AG09309 (cell line): ENCODE results near the gene NPEPL1.
"Not testable (repeated sequence)": the region's sequence is repeated elsewhere in the genome, so short reads cannot be mapped to it uniquely, and the experiment has no call there.

Experiments used
- DNase-seq: peaks from one replicate; pipeline ENCODE4 v3.0.0-alpha.2; 2010; ENCODE audit warnings: low read depth
- H3K4me3 ChIP-seq: 2 replicates; pipeline ENCODE4 v1.5.1; 2011; ENCODE audit warnings: mild to moderate bottlenecking, low read depth, low read length, moderate library complexity; ENCODE audit not compliant: control insufficient read depth
- TF ChIP-seq, protein P1 (sequence below): IDR thresholded peaks from 2 replicates; pipeline ENCODE4 v1.5.1; 2011; ENCODE audit warnings: mild to moderate bottlenecking, low read depth, low read length, inconsistent platforms; ENCODE audit not compliant: insufficient read depth, control insufficient read depth; ENCODE audit errors: missing control alignments

Gene NPEPL1

DNA sequence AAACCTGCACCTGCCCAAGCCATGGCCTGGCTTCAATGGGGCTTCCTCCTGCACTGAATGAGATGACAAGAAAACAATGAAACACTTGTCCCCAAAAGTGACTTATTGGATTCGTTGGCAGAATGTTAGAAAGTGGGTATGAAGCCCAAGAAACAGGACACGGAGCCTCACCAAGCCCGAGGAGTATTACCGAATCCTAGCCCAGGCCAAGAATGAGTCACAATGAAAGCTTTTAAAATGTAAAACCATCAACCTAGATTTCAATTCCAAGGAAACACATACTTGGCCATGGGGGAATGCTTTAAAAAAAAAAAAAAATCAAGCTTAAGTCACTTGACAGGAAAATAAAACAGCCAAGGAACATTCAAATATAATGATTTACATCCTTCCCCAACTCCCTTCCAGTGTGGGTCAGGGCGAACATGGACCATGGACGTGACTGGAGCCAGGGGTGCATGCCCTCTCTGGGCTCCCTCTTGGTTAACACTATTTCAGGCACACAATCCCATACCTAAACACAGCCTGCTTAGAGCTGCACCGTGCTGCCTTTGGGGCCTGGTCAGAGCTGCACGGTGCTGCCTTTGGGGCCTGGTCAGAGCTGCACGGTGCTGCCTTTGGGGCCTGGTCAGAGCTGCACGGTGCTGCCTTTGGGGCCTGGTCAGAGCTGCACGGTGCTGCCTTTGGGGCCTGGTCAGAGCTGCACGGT, 44.7 kb upstream of the NPEPL1 start:
- peak; percentile 74 for DNase-seq
- TF ChIP-seq, protein P1, sequence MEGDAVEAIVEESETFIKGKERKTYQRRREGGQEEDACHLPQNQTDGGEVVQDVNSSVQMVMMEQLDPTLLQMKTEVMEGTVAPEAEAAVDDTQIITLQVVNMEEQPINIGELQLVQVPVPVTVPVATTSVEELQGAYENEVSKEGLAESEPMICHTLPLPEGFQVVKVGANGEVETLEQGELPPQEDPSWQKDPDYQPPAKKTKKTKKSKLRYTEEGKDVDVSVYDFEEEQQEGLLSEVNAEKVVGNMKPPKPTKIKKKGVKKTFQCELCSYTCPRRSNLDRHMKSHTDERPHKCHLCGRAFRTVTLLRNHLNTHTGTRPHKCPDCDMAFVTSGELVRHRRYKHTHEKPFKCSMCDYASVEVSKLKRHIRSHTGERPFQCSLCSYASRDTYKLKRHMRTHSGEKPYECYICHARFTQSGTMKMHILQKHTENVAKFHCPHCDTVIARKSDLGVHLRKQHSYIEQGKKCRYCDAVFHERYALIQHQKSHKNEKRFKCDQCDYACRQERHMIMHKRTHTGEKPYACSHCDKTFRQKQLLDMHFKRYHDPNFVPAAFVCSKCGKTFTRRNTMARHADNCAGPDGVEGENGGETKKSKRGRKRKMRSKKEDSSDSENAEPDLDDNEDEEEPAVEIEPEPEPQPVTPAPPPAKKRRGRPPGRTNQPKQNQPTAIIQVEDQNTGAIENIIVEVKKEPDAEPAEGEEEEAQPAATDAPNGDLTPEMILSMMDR, result no peak
- no peak overlapping the region for H3K4me3 ChIP-seq

DNA sequence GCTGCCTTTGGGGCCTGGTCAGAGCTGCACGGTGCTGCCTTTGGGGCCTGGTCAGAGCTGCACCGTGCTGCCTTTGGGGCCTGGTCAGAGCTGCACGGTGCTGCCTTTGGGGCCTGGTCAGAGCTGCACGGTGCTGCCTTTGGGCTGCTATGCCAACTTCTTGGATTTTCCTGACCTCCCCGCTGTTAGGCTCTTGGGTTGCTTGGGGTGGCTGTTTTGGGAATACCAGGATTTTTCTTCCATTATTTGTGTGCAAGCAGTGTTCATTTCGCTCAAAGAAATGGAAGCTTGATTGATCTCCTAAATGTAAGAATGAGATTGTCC, 44.1 kb upstream of the NPEPL1 start:
- not testable (repeated sequence) for H3K4me3 ChIP-seq, DNase-seq

DNA sequence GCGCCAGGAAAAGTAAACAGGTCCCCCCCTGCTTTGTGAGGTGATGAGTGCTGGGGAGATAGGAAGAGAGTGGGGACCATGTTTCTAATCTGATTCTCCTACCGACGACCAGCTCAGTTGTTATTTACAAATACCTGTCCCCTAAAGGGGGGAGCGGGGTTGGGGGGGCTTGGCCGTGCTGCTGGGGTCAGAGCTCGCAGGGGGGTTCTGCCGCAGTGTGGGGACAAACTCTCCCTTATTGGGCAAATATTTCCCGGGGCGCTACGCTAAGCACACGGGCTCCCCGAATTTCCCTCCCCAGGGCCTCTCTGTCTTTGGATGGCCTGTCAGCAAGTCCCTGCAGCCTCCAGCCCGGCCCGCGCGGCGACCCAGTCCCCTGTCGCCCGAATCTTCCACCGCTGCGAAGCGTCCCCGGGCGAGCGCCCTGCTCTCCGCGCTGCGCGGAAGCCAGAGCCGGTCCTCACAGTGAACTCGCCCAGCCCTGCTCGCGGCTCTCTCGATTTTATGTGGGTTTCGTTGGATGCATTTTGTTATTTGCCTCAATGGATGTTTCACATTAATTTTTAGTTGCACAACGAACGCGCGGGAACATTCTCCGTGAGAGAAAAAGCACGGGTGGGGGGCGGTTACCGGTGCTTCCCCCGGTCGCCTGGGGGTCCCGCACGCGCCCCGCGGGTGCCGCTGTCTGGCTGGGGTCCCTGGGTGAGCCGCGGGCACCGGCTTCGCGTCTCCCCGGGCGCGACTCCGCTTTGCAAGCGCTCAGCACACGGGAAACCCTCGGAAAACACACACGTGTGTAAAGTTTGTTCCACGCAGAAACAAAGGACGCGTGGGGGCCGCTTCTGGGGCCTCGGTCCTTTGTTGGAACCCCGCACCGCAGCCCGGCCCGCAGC, 43.1 kb upstream of the NPEPL1 start:
- DNase-seq, result no peak
- TF ChIP-seq, protein P1, result no peak
- H3K4me3 ChIP-seq, result peak overlapping the region; percentile 23

DNA sequence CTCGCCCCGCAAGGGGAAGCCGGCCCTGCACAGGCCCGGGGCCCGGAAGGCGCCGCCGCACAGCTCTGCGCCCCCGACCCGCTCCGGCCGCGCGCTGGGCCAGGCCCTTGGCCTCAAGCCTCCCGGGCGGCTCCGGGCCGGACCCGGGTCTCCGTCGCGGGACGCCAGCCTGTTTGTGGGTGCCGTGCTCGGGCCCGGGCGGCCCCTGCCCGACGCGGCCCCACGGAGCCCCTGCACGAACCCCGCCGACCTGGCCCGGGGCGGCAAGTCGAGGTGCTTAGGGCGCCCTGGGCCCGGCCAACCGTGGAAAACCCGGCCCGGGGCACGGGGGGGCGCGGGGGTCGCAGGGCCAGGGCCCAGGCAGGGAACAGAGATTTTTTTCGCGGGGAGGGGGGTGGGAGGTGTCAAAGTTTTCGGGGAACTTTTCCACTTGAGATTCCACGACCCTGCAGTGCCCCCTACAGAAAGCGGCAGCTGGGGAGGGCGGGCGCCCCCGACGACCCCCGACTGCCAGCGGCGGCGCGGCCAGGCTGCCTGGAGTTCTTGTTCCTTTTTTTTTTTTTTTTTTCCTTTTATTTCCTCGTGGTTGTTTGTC, 42.3 kb upstream of the NPEPL1 start:
- peak overlapping the region; percentile 88 for H3K4me3 ChIP-seq
- DNase-seq, result no peak
- TF ChIP-seq, protein P1, result no peak

DNA sequence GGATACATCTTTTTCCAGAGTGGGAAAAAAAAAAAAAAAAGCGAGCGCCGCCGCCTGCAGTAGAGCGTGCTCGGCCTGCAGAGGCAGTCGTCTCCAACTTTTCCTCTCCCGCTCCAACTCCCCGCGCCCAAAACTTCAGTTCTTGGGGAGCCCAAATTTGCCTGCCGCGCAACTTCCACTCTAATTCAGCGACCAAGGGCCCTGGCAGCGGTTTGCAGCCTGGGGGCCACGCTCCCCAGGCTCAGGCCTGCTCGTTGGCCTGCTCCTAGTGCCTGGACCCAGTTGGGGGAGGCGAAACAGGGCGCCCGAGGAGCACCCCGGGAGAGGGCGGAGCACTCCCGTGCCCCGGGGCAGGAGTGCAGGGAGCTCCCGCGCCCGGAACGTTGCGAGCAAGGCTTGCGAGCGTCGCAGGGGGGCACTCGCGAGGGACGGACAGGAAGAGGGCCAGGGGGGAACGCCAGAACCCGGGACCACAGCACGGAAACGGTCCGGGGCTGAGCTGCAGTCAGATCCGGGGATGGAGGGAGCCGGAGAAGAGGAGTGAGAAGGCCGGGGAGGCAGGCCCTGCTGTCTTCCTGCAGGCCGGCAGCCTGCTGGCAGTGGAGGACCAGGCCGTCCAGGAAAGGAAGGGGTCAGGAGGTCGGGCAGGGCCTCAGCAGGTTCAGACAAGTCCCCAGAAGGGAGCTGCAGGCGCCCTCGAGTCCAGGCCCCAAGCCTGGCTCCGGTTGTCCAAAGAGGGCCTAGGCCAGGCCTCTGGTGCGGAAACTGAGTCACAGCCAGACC, 41.6 kb upstream of the NPEPL1 start, which contains the start of gene STX16:
Gene STX16, plus strand, starts transcription at position 508 of the 783 bp plus-strand sequence. CDS start 724 bp downstream, outside the sequence.
- TF ChIP-seq, protein P1, result peak; percentile 51
- H3K4me3 ChIP-seq, result peak within 1 kb of the TSS; percentile 88
- DNase-seq, result peak; percentile 74

DNA sequence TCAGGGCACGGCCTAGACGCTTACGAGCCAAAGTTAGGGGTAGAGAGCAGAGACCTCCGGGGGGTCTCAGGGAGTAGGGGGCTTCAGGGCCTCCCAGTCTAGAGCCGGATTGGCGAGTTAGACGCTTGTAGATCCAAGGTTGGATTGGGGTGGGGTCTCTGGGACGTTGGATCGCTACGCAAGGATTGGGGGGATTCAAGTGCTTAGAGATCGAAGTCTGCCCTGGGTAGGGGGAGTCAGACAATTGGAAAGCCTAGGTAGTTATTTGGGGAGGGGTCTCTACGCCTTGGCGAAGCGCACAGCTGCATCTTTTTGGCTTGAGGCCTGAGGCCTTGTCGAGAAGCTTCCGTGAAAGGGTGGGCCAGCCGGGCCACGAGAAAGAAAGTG, 41.0 kb upstream of the NPEPL1 start:
- no peak for DNase-seq
- H3K4me3 ChIP-seq, result peak overlapping the region; percentile 88
- TF ChIP-seq, protein P1, result no peak
